ENCODE data around the gene LEFTY1. TPM values are rescaled to one million over a fixed set of nuclear protein-coding genes. Genes with fewer than 3 reads are reported as not detected.

The LEFTY1 gene
- total and polyA plus RNA-seq, 2 donors (not counting 1 experiment from before 2014, with no cell fraction given) = 0.07 TPM; not detected in 1

DNA sequence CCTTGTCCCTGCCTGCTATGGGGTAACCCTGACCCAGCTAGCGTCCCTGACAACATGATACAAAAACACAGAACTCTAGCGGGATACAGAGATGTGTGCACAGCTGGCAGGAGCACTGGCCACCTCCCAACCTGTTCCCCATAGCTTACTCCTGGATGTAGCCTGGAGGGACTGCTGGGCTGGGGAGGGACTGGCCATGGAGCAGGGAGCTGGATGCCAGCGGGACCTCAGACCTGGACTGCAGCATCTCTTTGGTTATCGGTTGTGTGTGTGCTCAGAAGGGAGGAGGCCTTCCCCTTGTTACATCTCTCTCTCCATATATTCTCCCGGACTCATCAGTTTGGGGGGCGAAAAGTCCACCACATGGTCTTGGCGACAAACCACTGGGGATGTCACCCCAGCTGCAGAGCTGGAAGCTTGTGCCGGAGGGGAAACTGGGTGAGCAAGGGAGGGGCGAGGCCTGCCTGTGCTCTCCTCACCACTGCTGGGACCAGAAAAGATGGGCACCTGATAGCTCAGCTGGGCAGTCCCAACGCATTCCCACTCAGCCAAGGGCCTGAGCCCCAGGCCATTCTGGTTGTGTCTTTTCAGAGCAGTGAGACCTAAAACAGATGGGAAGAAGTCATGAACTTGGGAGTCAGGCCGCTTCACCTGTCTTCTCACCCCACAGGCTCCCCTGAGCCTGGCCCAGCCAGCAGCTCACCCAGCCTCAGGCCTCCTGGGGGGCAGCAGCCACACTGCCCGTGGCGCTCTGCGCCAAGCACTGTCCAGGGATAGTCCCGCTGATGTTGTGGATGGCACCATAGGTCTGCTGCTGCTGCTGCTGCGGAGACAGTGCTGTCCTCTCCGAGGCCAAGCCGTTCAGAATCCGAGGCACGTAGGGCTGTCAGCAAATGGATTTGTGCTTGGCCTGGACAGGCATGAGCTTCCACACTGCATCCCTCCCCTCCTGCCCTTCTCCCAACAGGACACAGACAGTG, 42.3 kb downstream of the LEFTY1 start:
- no peaks in the 10 kb centered on the region for H3K27me3 ChIP-seq (replicated peaks in 1 of 4; ENCODE audit: control extremely low read depth in 1 of 4, control insufficient read depth in 3 of 4, insufficient read depth in 4 of 4, low read length in 3 of 4)
- H2AFZ ChIP-seq (ENCODE audit: insufficient read depth, low read depth, low read length, poor library complexity, severe bottlenecking) = no peak overlapping the region
- H3K4me1 ChIP-seq (ENCODE audit: control insufficient read depth in 2 of 2, insufficient read depth in 2 of 2, low read length in 2 of 2) = peaks cover 42 to 55% of the 10 kb centered on the region in 2 donors
- peaks cover 52% of the 10 kb centered on the region for H3K4me1 Mint-ChIP-seq
- peaks cover 0 to 7% (median 0%) of the 10 kb centered on the region in 3 donors for H3K9me3 ChIP-seq (ENCODE audit: control extremely low read depth in 1 of 3, control insufficient read depth in 2 of 3, insufficient read depth in 1 of 3, low read length in 2 of 3)
- H3K4me2 ChIP-seq (replicated peaks; ENCODE audit: low read depth, low read length, poor library complexity, severe bottlenecking) = peak overlapping the region; percentile 72
- peak overlapping the region; percentile 98 for H3K27ac Mint-ChIP-seq
- H3K9ac ChIP-seq (ENCODE audit: low read length) = no peak overlapping the region
- TF ChIP-seq CTCF (IDR thresholded peaks at IDR 0.05) = no peak
- no peak for TF ChIP-seq EZH2 (IDR thresholded peaks at IDR 0.05; ENCODE audit: borderline replicate concordance, insufficient read depth, low read depth, low read length, poor library complexity, severe bottlenecking)
- no peaks in the 10 kb centered on the region for H3K79me2 ChIP-seq (ENCODE audit: control insufficient read depth, insufficient read depth, low read length)
- ChIA-PET POLR2A (interaction anchor here (2.4 kb wide), 1 partner anchor 36 kb away, joined by 9 read pairs; the partner anchor contains the start of gene TMEM63A), CTCF (interaction anchor here (0.6 to 2.1 kb wide), 6 partner anchors 11 to 372 kb away, joined by 3 to 6 read pairs (median 4); partner anchors contain the start of genes EPHX1, SRP9 and TMEM63A)
- H3K36me3 ChIP-seq (replicated peaks in 1 of 2; ENCODE audit: control extremely low read depth in 1 of 2, control insufficient read depth in 1 of 2, extremely low read depth in 1 of 2, insufficient read depth in 2 of 2, low read length in 1 of 2) = peaks cover 0 to 26% of the 10 kb centered on the region in 2 experiments
- H3K4me3 Mint-ChIP-seq = peak overlapping the region; percentile 32
- ATAC-seq (ENCODE audit: low read depth) (no peak), DNase-seq (no peak)
- peaks cover 6% of the 10 kb centered on the region for H4K20me1 ChIP-seq (ENCODE audit: control insufficient read depth, insufficient read depth, low read length, poor library complexity, severe bottlenecking)
- H3K4me3 ChIP-seq (ENCODE audit: control extremely low read depth in 1 of 5, extremely low read depth in 1 of 5, insufficient read depth in 1 of 5, low read depth in 2 of 5, low read length in 4 of 5) = no peak overlapping the region
- intact Hi-C loops (cut with micrococcal nuclease) = loop anchor here (5.0 kb wide), 3 partner anchors 131 to 419 kb away; partner anchors contain the start of gene LBR
- H3K27ac ChIP-seq (ENCODE audit: low read length in 2 of 2) = peak overlapping the region; percentile 68 to 87
- 98% methylated on average over 16 of the region's 20 CpGs for WGBS (ENCODE audit: insufficient coverage)
- no peaks in the 10 kb centered on the region for H3K27me3 Mint-ChIP-seq
- no peaks in the 10 kb centered on the region for H3K9me3 Mint-ChIP-seq (ENCODE audit: insufficient read depth)
